Measurements from ENCODE around the gene ATF7IP.
A peak's percentile ranks its signal among the peaks of the same experiment; 100 is the strongest.

The ATF7IP gene

GRCh38 chr12:14510574-14510973 lies 145.1 kb downstream of the ATF7IP start:
- no peak for DNase-seq

- DNase-seq: peak; percentile 45
These were observed 148.8 kb downstream of the ATF7IP start for GRCh38 chr12:14514154-14514842.

GRCh38 chr12:14514946-14515345 lies 149.5 kb downstream of the ATF7IP start:
- DNase-seq: no peak

- DNase-seq: no peak
These were observed 156.3 kb downstream of the ATF7IP start for GRCh38 chr12:14521822-14522221.

DNA sequence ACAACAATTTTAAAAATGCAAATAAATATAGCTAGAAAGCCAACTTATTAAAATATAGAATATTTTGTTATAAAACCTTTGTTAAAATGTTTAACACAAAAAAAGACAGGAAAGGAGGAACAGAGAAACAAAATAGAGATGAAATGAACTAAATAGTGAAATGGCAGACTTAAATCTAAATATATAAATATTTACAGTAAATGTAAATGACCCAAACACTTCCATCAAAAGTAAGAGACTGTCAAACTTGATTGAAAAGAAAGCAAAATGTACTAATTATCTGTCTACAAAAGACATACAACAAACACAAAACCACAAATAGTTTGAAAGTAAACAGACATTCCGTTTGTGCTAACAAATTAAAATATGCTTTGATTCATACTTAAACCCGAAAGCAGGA lies 160.5 kb downstream of the ATF7IP start:
- DNase-seq: no peak

DNA sequence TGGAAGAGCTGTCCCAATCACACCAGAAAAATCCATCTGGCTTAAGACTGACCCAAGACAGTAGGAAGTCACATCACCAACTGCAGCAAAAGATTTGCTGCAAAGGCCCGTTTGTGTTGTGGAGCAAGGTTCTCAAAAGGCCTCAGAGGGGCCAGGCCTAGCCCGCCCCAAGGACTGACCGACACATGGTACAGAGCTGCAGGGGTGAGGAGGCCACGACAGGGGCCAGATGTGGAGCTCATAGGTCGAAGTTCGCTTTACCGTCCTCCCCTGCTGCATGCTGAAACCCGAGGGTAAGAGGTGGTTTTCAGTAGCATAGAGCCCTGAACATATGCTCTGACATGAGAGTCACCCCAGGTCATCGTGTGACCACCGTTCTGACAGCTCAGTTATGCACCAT lies 166.7 kb downstream of the ATF7IP start:
- no peak for DNase-seq

- DNase-seq: no peak
These were observed 171.6 kb downstream of the ATF7IP start for GRCh38 chr12:14537088-14537487.

DNA sequence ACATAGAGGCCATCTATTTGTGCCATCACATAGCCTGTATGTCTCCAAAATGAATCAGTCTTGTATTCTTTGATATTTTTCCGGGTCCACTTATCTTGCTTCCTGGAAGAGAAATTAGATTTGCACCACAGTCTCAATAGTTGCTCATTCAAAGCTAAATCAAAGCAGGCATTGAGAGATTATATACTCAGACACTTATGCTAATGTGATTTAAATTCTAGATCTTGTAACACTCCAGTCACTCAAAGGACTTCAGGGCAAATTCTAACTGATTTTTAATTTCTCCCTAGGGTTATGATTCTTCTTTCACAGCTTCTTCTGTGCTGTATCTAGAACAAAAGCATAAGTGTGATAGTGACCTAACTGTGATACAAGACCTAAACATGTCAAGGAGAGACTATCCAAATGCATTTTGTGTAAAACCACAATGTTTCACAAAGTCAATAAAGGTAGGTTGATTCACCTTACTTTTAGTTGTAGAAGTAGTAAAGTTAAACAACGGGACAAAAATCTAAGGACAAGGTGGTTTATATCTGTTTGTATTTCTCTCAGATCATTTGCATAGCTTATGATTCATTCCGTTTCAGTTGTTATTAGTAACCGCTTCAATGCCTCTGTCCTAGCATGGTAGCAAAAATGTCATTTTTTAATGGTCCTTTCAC lies 175.4 kb downstream of the ATF7IP start:
- no peak for DNase-seq

DNA sequence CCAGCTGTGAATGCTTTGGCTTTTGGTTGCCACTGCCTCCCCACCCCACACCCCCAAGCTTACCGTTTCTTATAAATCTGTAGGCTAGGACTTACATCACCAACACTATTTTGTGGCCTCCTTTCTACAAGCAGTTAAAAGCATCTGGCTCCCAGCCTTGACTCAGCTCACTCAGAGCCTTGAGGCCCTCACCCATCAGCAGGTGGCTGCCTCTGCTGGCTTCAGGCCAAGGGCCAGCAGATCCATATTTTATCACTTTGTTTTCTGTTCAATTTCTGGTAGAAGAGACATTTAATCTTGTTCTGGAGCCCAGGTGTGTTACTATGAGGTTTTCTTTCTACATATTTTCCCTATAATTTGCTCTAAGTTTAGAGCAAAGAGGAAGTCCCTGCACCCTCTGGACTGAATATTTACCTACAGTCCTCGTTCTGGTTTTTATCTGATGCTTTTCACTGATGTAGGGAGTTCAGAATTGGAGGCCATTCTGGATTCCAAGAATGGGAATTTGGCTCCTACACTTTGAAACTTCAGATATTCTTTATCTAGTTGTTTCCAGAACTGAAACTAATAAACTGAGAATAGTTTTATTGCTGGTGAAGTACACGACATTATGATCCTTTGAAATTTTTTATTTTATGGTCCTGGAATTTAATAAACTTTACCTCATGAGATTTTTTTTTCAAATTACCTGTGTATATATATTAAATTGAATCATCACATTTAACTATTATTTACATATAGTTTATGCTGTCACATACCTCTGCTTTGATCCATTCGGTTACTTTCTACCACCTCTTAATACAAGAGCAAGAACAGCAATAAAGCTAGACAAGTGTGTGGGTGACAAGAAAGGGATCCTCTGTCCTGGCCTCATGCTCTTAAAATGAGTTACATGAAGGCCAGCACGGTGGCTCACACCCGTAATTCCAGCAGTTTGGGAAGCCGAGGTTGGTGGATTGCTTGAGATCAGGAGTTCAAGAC lies 180.0 kb downstream of the ATF7IP start:
- DNase-seq: no peak

DNA sequence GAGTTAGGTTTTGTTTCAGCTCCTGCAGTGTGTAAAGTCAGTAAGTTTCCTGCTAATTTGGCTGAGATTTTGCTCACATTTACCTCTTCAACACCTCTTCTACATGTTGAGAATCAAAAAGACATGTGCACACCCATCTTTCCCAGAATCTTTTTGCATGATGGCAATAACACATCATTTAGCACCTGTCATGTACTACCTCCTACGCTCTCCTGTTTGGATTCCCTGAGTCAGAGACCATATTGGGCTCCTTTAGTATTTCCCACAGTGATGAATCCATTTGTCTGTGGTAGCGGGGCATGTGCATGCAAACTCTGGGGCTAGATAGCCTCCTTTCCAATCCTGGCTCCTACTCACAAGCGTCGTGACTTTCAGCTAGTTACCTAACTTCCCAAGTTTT lies 182.1 kb downstream of the ATF7IP start:
- DNase-seq: no peak

DNA sequence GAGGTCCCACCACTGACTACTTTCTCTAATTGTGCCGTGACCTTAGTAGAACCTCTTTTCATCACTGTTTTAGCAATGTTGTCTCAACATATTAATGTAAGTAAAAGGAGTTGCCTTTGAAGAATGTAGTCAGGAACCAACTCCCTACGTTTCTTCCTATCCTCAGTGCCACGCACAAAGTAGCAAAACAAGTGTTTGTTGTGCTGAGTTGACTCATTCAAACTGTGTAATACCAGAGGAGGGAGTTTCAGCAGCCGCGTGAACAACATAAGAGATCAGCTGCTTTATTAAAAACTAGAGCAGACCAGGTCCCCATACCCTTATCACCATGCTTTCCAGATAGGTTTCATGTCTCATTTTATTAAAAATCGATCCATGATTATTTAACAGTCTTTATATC lies 183.1 kb downstream of the ATF7IP start:
- no peak for DNase-seq
